ENCODE results near the gene NEK6.

NEK6 gene

DNA sequence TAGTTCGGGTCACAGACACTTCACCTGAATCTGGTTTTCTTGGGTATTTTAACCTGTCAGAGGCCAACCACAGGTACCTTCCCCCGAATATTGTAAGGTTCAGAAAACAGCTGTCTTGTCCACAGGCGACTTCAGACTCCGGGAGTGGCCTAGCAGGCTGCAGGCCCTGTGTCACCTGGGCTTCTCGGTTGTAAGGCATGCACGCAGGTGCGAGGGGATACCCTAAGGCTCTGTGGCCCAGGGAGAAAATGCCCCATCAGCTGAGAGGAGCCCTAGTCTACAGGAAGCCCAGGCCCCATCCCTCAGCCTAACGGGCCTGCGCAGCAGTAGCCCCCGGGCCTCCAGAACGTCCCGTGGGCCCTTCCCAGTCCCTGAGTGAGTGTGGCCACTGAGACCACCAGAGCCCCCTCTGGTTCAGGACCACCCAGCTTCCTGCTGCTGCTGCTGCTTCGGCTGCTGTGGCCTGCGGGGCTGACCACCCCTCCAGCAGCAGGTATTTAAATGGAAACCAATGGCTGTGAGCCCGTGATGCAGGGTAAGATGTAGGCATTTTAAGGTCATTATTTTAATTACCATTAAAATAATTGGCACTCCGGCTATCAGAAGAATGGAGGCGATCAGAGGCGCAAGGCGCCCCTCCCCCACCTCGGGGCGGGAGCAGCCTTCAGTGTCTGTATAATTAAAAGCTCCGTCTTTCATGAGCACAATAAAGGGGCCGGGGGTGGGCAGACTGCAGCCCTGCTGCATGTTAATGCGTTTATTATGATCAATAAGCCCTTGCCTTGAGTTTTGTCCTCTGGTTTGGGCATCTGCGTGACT is 92.1 kb downstream of the NEK6 start:
- no peak for TF ChIP-seq ZFX (IDR thresholded peaks at IDR 0.05; ENCODE audit: borderline replicate concordance)
- TF ChIP-seq, protein P1, sequence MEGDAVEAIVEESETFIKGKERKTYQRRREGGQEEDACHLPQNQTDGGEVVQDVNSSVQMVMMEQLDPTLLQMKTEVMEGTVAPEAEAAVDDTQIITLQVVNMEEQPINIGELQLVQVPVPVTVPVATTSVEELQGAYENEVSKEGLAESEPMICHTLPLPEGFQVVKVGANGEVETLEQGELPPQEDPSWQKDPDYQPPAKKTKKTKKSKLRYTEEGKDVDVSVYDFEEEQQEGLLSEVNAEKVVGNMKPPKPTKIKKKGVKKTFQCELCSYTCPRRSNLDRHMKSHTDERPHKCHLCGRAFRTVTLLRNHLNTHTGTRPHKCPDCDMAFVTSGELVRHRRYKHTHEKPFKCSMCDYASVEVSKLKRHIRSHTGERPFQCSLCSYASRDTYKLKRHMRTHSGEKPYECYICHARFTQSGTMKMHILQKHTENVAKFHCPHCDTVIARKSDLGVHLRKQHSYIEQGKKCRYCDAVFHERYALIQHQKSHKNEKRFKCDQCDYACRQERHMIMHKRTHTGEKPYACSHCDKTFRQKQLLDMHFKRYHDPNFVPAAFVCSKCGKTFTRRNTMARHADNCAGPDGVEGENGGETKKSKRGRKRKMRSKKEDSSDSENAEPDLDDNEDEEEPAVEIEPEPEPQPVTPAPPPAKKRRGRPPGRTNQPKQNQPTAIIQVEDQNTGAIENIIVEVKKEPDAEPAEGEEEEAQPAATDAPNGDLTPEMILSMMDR (IDR thresholded peaks at IDR 0.05): no peak
- H3K27ac ChIP-seq: no peak overlapping the region

DNA sequence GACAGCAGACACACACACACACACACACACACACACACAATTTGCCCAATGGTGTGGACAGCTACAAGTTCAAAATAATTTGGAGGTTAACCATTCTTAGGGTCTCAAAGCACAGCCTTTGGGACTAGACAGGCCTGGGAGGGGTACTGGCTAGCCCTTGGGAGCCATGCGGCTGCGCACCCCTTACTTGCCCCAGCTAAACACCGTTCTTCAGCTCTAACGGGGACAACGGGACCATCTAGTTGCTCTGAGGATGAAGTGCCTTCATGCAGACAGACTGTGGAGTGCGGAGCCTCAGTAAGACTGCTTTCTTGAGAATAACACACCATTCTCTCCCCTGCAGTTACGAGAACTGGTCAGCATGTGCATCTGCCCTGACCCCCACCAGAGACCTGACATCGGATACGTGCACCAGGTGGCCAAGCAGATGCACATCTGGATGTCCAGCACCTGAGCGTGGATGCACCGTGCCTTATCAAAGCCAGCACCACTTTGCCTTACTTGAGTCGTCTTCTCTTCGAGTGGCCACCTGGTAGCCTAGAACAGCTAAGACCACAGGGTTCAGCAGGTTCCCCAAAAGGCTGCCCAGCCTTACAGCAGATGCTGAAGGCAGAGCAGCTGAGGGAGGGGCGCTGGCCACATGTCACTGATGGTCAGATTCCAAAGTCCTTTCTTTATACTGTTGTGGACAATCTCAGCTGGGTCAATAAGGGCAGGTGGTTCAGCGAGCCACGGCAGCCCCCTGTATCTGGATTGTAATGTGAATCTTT is 92.9 kb downstream of the NEK6 start:
- H3K27ac ChIP-seq: no peak overlapping the region
- TF ChIP-seq, protein P1 (IDR thresholded peaks at IDR 0.05): no peak
- no peak for TF ChIP-seq ZFX (IDR thresholded peaks at IDR 0.05; ENCODE audit: borderline replicate concordance)

DNA sequence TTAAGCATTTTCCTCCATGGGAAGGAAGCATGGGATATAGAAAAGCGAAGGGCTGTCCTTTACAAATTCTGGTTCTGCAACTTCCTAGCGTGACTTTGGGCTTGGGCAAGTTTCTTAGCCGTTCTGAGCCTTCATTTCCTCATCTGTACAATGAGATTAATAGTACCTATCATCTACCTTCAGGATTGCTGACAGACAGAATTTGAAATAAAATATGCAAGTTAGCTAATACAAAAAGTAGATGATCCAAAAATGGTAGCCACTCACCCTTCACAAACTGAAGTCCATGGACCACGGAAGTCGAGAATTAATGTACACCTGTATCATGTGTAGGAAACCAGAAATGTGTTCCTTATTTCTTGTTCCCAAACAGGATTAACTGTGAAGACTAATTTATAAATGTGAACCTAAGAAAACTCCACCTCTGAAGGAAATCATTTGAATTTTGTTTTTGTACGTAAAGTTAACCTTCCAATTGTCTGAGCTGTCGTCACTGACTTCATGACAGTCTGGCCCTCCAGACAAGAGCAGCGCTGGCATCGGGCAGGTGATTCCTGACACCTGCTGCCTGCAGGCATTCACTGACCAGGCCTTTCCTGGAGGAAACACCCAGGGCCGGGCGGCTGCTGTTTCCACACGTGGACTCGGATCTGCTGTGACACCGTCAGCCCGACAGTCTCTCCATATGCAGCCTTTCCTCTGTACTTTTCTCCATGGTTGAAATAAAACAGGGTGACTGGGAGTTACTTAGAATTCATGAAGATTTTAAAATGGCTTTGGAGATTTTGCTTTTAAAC is 94.1 kb downstream of the NEK6 start:
- H3K27ac ChIP-seq: no peak overlapping the region

DNA sequence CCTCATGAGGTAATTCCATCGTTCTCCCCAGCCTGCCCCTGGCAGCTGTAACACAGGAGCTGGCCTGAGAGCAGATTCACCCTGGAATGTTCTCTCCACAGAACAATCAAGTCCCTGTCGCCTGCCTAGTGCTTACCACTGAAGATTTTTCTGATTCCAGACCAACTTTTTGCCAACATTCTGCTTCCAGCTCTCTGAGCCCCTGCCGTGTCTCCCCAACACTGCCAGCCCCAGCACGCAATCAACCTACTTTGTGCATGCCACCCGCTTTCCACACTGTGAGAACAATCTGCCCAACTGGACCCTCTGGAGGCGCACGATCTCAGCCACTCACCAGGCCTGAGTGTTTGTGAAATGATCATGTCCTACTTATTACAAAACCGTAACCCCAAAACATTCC is 94.9 kb downstream of the NEK6 start:
- no peak overlapping the region for H3K27ac ChIP-seq
- TF ChIP-seq, protein P1 (IDR thresholded peaks at IDR 0.05): no peak
- TF ChIP-seq ZFX (IDR thresholded peaks at IDR 0.05; ENCODE audit: borderline replicate concordance): no peak

More for the DNA sequence above, 94.1 kb downstream of the NEK6 start:
- TF ChIP-seq, protein P1 (IDR thresholded peaks at IDR 0.05): no peak
- no peak for TF ChIP-seq ZFX (IDR thresholded peaks at IDR 0.05; ENCODE audit: borderline replicate concordance)

DNA sequence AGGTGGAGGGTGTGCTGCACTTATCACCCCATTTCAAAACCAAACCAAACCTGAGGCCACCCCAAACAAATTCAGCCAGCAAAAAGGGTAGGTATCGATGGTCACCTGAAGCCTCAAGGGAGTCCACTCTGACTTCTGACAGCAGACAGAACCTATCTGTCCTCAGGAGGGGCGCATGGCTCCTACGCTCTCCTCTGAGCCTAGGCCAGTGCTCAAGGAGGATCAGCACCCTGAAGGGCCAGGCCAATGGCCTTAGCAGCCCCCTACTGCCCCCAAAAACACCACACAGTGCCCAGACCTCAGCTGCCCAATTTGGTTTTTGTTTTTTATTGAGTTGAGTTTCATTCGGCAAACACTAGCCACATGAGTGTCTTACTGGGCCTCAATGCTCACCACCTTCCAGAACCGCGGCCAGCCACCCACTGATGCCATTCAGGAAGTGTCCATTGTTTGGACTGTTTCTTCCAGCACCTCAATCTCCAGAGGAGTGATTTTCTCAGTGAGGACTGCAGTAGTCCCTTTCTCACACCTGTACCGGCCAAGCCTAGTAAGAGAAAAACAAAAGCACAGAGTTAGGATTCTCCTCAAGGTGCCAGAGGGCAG is 95.5 kb downstream of the NEK6 start:
- H3K27ac ChIP-seq: no peak overlapping the region
- TF ChIP-seq, protein P1 (IDR thresholded peaks at IDR 0.05): no peak
- TF ChIP-seq ZFX (IDR thresholded peaks at IDR 0.05; ENCODE audit: borderline replicate concordance): no peak

DNA sequence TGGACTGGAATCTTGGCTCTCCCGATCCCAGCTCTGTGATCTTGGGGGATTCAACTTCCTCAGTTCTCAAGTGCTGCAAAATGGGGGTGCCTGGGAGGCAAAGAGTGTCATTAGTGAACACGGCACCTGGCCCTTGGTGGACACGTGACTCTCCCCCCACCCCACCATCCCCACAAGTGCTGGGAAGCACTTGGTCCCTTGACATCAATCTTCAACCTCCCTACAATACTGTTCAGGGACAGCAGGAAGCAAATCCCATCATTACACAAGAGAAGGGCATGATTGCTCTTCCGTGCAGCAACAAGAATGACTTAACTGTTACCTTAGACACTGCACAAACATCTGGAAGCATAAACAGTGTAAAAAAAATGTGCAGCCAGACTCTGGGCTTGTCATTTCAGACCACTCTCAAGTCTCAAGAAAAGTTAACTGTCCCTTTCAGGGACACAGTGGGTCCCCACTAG is 96.1 kb downstream of the NEK6 start:
- no peak overlapping the region for H3K27ac ChIP-seq
- TF ChIP-seq ZFX (IDR thresholded peaks at IDR 0.05; ENCODE audit: borderline replicate concordance): no peak
- TF ChIP-seq, protein P1 (IDR thresholded peaks at IDR 0.05): no peak

All from 22Rv1 (cell line).